Fibroblast of lung (primary cell): ENCODE measurements around the gene NEUROD1.

Source experiments
- CTCF ChIP-seq, 2 donors: IDR thresholded peaks in 1 of 2; conservative IDR thresholded peaks in 1 of 2; 1 replicate in 1 of 2; 2 replicates in 1 of 2; pipeline ENCODE4 v1.5.1; 2011 to 2012; ENCODE audit warnings: low read length in 2 of 2, control low read depth in 1 of 2, inconsistent platforms in 1 of 2, low read depth in 1 of 2, mild to moderate bottlenecking in 1 of 2
- EZH2 ChIP-seq: IDR thresholded peaks from 2 replicates; pipeline ENCODE4 v1.5.1; 2012; ENCODE audit warnings: low read length, control low read depth, mild to moderate bottlenecking; ENCODE audit errors: missing control alignments

GRCh38 chr2:181675254-181675653 is 5.1 kb downstream of the NEUROD1 start:
- no peak for TF ChIP-seq CTCF (conservative IDR thresholded peaks at IDR 0.05 in 1 of 2, IDR thresholded peaks at IDR 0.05 in 1 of 2; ENCODE audit: low read depth in 1 of 2, low read length in 2 of 2)
- no peak for TF ChIP-seq EZH2
